ENCODE results near the gene NTF4.
"Not testable (repeated sequence)": the region's sequence is repeated elsewhere in the genome, so short reads cannot be mapped to it uniquely, and the experiment has no call there.

- TF ChIP-seq TAF1, POLR2AphosphoS5, POLR2A (IDR thresholded peaks at IDR 0.05; ENCODE audit: low read depth, low read length): not testable (repeated sequence)
These were observed 34.9 kb downstream of the NTF4 start for GRCh38 chr19:49029749-49030148.

Measured in GM12891 (cell line).